Neutrophil (primary cell): ENCODE measurements around the gene BRD7.

Source experiments
- H3K27ac ChIP-seq: fragments of 200-600 bp; sonication (generic); 2 replicates; pipeline ENCODE4 v1.5.1; 2016; ENCODE audit warnings: mild to moderate bottlenecking, moderate library complexity
- H3K27me3 ChIP-seq: fragments of 200-600 bp; sonication (generic); 2 replicates; pipeline ENCODE4 v1.6.0; 2016; ENCODE audit warnings: mild to moderate bottlenecking
- H3K36me3 ChIP-seq: fragments of 200-600 bp; sonication (generic); 2 replicates; pipeline ENCODE4 v1.5.1; 2017
- H3K4me1 ChIP-seq, 2 experiments: fragments of 200-600 bp in 1 of 2; sonication (generic) in 1 of 2; 1 replicate in 1 of 2; 2 replicates in 1 of 2; pipeline versions ENCODE4 v1.5.1 to v1.6.1; 2013 to 2016; ENCODE audit warnings: low read depth in 1 of 2, low read length in 1 of 2, mild to moderate bottlenecking in 1 of 2, moderate library complexity in 1 of 2; ENCODE audit not compliant: control insufficient read depth in 1 of 2, insufficient read depth in 1 of 2
- H3K4me3 ChIP-seq, 2 experiments: fragments of 200-600 bp in 1 of 2; sonication (generic) in 1 of 2; 1 replicate in 1 of 2; 2 replicates in 1 of 2; pipeline ENCODE4 v1.5.1; 2013 to 2016; ENCODE audit warnings: low read depth in 1 of 2, low read length in 1 of 2, mild to moderate bottlenecking in 1 of 2, moderate library complexity in 1 of 2
- H3K9me3 ChIP-seq: fragments of 200-600 bp; sonication (generic); 2 replicates; pipeline ENCODE4 v1.5.1; 2016
- CTCF ChIP-seq: fragments of 200-600 bp; sonication (generic); IDR thresholded peaks from 2 replicates; pipeline ENCODE4 v1.5.1; 2016; ENCODE audit warnings: antibody characterized with exemption

The BRD7 gene

GRCh38 chr16:50275428-50276325 lies 93.1 kb downstream of the BRD7 start:
- Histone ChIP-seq H3K27ac (peak overlapping the region; percentile 95), H3K4me3 (peak overlapping the region; percentile 87 to 95), H3K27me3 (no peaks in the 10 kb centered on the region), H3K9me3 (no peaks in the 10 kb centered on the region), H3K36me3 (no peaks in the 10 kb centered on the region), H3K4me1 (peaks cover 84 to 87% of the 10 kb centered on the region in 2 experiments)
- no peak for TF ChIP-seq CTCF

- Histone ChIP-seq H3K4me3 (peak overlapping the region; percentile 87 to 95), H3K4me1 (peaks cover 83 to 86% of the 10 kb centered on the region in 2 experiments), H3K9me3 (no peaks in the 10 kb centered on the region), H3K27me3 (no peaks in the 10 kb centered on the region), H3K36me3 (no peaks in the 10 kb centered on the region), H3K27ac (peak overlapping the region; percentile 95)
- TF ChIP-seq CTCF = no peak
These were observed 93.7 kb downstream of the BRD7 start for GRCh38 chr16:50275098-50275415.

- H3K27me3 ChIP-seq = no peaks in the 10 kb centered on the region
- H3K4me1 ChIP-seq = peaks cover 78 to 80% of the 10 kb centered on the region in 2 experiments
- peak overlapping the region; percentile 87 to 95 for H3K4me3 ChIP-seq
- no peak for TF ChIP-seq CTCF
- H3K36me3 ChIP-seq = no peaks in the 10 kb centered on the region
- no peaks in the 10 kb centered on the region for H3K9me3 ChIP-seq
- H3K27ac ChIP-seq = peak overlapping the region; percentile 95
These were observed 94.3 kb downstream of the BRD7 start for GRCh38 chr16:50274326-50275097.

- Histone ChIP-seq H3K4me3 (peak overlapping the region; percentile 87 to 95), H3K4me1 (peaks cover 72 to 74% of the 10 kb centered on the region in 2 experiments), H3K9me3 (no peaks in the 10 kb centered on the region), H3K36me3 (no peaks in the 10 kb centered on the region), H3K27me3 (no peaks in the 10 kb centered on the region), H3K27ac (peak overlapping the region; percentile 95)
- no peak for TF ChIP-seq CTCF
These were observed 94.9 kb downstream of the BRD7 start for GRCh38 chr16:50273888-50274325.

- peak overlapping the region; percentile 95 for H3K27ac ChIP-seq
- no peaks in the 10 kb centered on the region for H3K36me3 ChIP-seq
- H3K27me3 ChIP-seq = no peaks in the 10 kb centered on the region
- peak overlapping the region in 1 of 2 experiments; percentile 87 for H3K4me3 ChIP-seq
- peaks cover 68 to 69% of the 10 kb centered on the region in 2 experiments for H3K4me1 ChIP-seq
- TF ChIP-seq CTCF = no peak
- H3K9me3 ChIP-seq = no peaks in the 10 kb centered on the region
These were observed 95.5 kb downstream of the BRD7 start for GRCh38 chr16:50273382-50273690.
